ENCODE data around the gene SEC14L5. TPM values are rescaled to one million over a fixed set of nuclear protein-coding genes. Genes with fewer than 3 reads are reported as not detected.

The SEC14L5 gene
- total RNA-seq, 1 donor from 2014 or later: under 0.01 TPM

DNA sequence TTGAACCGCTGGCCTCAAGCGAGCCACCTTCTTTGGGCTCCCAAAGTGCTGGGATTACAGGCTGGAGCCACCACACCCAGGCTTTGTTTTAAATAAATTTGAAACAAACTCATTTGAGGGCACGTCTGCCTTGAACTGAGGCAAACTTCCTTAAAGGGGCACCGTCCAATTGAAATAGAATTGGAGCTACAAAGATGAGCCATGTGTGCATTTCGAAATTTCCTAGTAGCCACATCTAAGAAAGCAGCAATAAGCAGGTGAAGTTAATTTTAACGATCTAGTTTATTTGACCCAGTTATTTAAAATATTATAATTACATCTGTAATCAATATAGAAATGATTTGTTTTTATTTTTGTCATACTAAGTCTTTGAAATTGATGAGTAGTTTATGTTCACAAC is 108.4 kb downstream of the SEC14L5 start:
- DNase-seq (ENCODE audit: low read depth in 2 of 2): no peak

Other genes starting within 250 kb of the SEC14L5 start
- 10.0 and 21.2 TPM in 2 replicates for gene ANKS3, start 224.1 kb upstream of the SEC14L5 start, total RNA-seq
- gene DNAAF8, start 223.8 kb upstream of the SEC14L5 start, total RNA-seq: 0.22 and 0.40 TPM in 2 replicates
- 3.7 and 6.2 TPM in 2 replicates for gene ZNF500, start 191.2 kb upstream of the SEC14L5 start, total RNA-seq
- gene SEPTIN12, start 170.0 kb upstream of the SEC14L5 start, total RNA-seq: not detected in 2 replicates
- gene SMIM22, start 163.0 kb upstream of the SEC14L5 start, total RNA-seq: not detected in 2 replicates
- gene ROGDI, start 155.7 kb upstream of the SEC14L5 start, total RNA-seq: 22.0 and 33.3 TPM in 2 replicates
- gene GLYR1, start 111.0 kb upstream of the SEC14L5 start, total RNA-seq: 36.4 and 47.8 TPM in 2 replicates
- gene UBN1, start 110.8 kb upstream of the SEC14L5 start, total RNA-seq: 16.3 and 23.8 TPM in 2 replicates
- 2.4 and 5.4 TPM in 2 replicates for gene PPL, start 21.2 kb upstream of the SEC14L5 start, total RNA-seq
- gene NAGPA, start 75.6 kb downstream of the SEC14L5 start, total RNA-seq: 11.1 and 14.3 TPM in 2 replicates
- gene C16orf89, start 107.6 kb downstream of the SEC14L5 start, total RNA-seq: not detected in 2 replicates
- gene ALG1, start 113.5 kb downstream of the SEC14L5 start, total RNA-seq: 22.2 and 31.2 TPM in 2 replicates
- 5.7 and 8.7 TPM in 2 replicates for gene EEF2KMT, start 139.5 kb downstream of the SEC14L5 start, total RNA-seq

All from lung microvascular endothelial cell (primary cell).